GM18526 (cell line): ENCODE results near the gene PRKN.

Source experiments
- POLR2A ChIP-seq: IDR thresholded peaks from 3 replicates; pipeline ENCODE4 v1.6.1; 2011; ENCODE audit not compliant: insufficient read length; ENCODE audit errors: extremely low read depth

Gene PRKN

GRCh38 chr6:161834426-161834825 is 893.1 kb downstream of the PRKN start:
- no peak for TF ChIP-seq POLR2A

DNA sequence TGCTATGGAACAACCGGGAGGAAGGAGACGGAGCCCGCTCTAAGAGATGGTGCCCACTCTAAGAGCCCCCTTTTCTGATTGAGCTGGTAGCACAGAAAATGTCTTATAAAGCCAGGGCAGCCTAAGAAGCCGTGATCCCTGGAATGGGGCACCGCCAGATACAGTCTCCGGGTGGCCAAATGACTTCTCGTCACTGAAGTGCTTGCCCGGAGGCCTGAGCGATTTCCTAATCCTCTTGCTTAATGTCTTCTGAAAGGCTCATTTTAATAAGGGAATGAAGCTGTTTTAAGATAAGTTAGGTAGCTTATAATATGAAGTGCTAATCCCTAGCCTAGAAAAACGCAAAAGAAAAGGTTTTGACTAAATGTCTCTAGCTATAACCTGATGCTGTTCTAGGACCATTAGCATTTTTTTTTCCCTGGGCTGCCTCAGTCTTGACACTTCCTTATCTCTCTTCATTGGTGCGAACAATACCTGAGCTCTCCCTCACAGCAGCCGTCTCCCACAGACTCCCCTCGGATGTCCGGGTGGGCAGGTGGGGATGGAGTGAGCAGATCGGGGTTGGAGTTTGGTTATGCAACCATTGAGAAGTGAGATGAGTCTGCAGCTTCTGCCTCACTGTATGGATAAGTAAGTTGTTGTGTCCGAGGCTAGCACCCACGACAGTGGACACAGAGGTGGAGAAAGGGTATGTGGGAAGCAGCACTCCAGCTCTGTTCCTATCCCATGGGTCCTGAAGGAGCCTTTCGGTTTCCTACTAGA is 894.3 kb downstream of the PRKN start:
- no peak for TF ChIP-seq POLR2A

GRCh38 chr6:161832622-161833021 is 894.9 kb downstream of the PRKN start:
- no peak for TF ChIP-seq POLR2A

DNA sequence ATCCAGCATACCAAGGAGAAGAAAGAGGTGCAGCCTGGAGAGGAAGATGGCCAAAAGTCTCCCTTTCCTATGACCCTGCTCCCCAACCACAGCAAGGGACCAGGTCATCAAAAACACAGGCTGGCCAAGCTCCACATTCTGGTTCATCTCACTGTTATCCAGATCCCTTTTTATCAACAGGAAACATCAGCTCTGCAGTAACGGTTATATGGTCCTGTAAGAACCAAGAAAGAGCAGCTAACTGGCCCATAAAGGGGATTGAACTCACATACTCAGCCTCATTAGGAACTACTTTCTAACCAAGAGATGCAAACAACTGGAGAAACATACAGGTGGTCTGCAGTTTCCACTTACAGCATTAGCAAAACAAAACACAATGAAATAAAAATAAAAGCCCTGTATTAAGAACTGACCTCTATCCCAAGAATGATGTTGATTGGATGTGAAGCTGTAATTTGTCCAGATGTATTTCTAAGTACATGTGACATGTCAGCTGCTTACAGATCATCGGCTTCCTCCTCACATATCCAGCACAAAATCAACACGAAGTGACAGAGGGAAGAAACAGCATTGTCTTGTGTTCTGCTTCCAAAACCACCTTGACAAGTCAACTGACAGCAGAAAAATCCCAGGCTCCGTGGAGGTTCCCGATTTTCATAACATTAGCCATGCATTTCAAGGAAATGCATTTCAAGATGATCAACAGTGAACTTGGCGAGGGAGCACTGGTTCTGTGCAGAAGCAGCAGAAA is 896.5 kb downstream of the PRKN start:
- no peak for TF ChIP-seq POLR2A

GRCh38 chr6:161829291-161829729 is 898.3 kb downstream of the PRKN start:
- no peak for TF ChIP-seq POLR2A

DNA sequence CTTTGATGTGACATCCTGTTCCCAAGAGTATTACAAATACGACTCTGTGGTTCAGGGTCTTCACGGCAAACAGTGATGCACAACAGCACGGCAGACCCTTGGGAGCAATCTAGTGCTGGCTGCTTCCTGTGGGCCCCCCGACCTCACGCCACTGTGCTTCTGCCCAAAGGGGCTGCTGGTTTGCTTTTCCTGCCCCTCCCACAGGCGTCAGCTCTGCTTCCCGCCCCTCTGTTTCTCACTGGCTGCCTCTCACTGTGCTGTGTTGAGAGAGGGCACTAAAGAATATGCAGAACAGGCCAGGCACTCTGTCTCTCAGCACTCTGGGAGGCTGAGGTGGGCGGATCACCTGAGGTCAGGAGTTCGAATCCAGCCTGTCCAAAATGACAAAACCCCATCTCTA is 899.2 kb downstream of the PRKN start:
- TF ChIP-seq POLR2A: no peak

- TF ChIP-seq POLR2A: no peak
Measured at GRCh38 chr6:161826512-161826911, 901.1 kb downstream of the PRKN start.

DNA sequence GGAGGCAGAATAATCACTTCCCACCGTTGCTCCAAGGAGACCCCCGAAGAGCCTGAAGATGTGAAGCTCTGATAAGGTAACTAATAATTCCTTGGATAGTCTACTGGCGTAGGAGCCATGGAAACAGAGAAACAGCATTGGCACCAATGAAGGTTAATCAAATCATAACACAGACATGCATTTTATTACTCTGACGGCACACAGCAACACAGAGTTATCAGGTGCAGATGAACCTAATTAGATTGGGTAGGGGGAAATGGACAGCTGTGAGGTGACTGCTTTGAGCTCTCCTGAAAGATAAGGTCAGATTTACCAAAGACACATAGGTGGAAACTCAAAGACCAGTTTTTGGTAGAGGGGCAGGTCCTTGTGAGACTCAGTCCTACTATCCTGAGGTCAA is 909.7 kb downstream of the PRKN start:
- no peak for TF ChIP-seq POLR2A

GRCh38 chr6:161815965-161816364 is 911.6 kb downstream of the PRKN start:
- no peak for TF ChIP-seq POLR2A

DNA sequence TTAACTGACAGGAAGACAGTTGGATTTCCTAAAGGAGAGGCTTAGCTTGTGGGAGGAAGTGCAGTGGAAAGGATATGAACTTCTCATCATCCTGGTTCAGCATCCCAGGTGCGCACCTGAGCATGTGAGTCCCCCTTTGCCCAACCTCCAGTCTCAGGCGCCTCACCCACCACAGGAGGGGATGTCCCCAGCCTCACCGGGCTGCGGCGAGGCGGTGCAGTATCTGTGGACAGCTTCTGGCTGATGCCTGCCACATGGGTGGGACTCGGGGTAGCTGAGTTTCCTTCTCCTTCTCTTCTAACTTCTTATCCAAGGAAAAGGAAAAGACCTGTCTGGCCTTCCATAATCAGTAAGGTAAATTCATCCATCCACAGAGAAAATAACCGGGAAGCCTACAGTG is 914.4 kb downstream of the PRKN start:
- TF ChIP-seq POLR2A: no peak

GRCh38 chr6:161809971-161810370 is 917.6 kb downstream of the PRKN start:
- TF ChIP-seq POLR2A: no peak

DNA sequence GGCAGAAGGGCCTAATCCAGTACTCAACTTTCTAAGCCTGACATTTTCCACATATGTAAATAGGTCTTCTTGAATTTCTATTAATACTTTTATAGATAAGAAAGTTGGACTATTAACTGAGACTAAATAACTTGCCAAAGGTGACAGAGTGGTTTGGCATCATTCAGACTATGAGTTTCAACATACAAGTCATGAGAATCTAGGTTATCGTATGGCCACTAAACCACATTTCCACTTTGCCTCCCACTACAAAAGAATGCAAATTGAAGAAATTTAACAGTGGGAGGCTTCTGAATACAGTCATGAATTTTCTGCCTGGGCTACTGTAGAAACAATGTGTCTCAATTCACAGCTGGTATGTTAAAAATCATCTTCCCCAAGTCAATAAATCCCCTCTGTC is 922.7 kb downstream of the PRKN start:
- no peak for TF ChIP-seq POLR2A

GRCh38 chr6:161803131-161803530 is 924.4 kb downstream of the PRKN start:
- no peak for TF ChIP-seq POLR2A

- TF ChIP-seq POLR2A: no peak
Measured at GRCh38 chr6:161802231-161802630, 925.3 kb downstream of the PRKN start.

DNA sequence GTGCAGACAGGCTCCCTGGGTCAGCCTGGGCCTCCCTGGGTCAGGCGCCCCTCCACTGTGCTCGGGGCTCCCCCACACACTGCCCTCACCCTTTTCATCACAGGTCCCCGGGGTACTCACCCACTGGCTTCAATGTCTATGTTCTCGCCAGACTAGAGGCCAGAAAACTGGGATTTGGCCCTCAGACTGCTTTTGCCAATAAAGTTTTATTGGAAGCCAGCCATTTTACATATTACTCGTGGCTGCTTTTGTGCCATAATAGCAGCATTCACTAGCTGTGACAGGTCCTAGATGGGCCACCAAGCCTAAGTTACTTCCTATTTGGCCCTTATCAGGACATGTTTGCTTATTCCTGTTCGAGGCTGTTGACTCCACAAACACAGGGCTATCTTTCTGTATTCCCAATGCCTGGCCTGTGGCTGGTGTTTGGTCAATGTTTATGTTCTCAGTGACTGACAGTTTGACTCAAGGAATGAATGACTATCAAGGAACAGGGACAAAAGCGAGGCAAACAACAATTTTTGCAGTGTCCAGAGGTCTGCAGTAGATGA is 928.6 kb downstream of the PRKN start:
- no peak for TF ChIP-seq POLR2A

GRCh38 chr6:161796681-161797080 is 930.9 kb downstream of the PRKN start:
- TF ChIP-seq POLR2A: no peak
